GM19099 (cell line): ENCODE data around the gene THBS3.

Source experiments
- POLR2A ChIP-seq: IDR thresholded peaks from 3 replicates; pipeline ENCODE4 v1.6.1; 2011; ENCODE audit warnings: low read depth; ENCODE audit not compliant: insufficient read length; ENCODE audit errors: extremely low read depth

THBS3 gene

GRCh38 chr1:155244368-155245162 is 36.9 kb upstream of the THBS3 start:
- peak; percentile 97 for TF ChIP-seq POLR2A

- no peak for TF ChIP-seq POLR2A
Measured at GRCh38 chr1:155242805-155243358, 35.2 kb upstream of the THBS3 start.

DNA sequence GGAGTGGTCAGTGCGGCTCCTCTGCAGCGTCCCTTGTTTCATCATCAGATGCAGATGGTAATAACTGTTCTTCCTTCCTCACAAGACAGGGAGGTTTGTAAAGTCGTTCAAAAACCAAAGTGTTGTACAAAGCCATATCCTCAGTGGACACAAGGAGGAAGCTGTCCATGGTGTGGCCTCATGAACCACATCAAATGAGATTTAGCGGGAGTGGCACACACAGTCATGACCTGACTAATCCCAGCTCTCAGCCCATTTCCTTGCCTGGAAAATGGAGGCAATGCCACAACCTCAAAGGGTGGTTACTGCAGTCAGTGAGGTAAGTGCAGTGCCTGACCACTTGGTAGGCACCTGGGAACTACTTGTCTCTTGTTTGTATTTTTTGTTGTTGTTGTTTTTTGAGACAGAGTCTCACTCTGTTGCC is 34.2 kb upstream of the THBS3 start:
- no peak for TF ChIP-seq POLR2A

DNA sequence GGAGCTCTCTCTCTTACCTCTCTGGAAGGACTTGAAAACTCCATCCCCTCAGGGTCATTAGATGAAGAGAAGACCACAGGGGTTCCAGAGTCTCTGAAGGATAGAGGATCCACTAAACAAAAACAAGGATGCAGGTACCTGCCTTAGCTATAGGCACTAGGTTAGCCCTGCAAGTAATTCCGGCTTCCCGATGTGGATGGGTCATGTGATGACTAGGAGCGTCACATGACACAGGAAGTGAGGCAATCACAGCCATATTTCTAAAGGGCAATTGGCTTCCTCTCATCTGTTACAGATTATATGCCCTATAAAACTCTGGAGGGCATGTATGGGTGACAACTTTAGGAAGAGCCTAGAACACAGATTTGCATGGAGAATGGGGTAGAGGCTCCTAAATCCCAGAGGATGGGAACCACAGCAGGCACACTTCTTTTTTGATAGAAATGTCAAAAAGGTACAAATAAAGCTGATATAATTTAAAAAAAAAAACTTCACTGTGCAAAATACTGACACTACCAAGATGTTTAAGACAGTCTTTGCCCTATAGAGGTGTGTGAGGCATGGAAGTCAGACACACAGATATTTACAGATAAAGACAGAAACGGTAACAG is 33.5 kb upstream of the THBS3 start:
- TF ChIP-seq POLR2A = peak; percentile 20

DNA sequence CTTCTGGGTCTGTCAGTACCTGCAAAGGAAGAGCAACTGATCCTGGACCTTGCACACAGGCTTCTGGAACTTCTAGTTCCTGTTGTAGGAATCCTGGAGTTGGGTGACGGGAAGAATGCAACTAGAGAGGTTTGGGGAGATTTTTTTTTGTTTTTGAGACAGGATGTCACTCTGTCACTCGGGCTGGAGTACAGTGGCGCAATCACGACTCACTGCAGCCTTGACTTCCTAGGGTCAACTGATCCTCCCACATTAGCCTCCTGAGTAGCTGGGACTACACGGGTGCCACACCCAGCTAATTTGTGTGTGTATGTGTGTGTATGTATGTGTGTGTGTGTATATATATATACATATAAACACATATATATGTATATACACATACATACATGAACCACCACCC is 28.8 kb upstream of the THBS3 start:
- TF ChIP-seq POLR2A = no peak

GRCh38 chr1:155228096-155228427 is 20.4 kb upstream of the THBS3 start:
- TF ChIP-seq POLR2A = no peak

DNA sequence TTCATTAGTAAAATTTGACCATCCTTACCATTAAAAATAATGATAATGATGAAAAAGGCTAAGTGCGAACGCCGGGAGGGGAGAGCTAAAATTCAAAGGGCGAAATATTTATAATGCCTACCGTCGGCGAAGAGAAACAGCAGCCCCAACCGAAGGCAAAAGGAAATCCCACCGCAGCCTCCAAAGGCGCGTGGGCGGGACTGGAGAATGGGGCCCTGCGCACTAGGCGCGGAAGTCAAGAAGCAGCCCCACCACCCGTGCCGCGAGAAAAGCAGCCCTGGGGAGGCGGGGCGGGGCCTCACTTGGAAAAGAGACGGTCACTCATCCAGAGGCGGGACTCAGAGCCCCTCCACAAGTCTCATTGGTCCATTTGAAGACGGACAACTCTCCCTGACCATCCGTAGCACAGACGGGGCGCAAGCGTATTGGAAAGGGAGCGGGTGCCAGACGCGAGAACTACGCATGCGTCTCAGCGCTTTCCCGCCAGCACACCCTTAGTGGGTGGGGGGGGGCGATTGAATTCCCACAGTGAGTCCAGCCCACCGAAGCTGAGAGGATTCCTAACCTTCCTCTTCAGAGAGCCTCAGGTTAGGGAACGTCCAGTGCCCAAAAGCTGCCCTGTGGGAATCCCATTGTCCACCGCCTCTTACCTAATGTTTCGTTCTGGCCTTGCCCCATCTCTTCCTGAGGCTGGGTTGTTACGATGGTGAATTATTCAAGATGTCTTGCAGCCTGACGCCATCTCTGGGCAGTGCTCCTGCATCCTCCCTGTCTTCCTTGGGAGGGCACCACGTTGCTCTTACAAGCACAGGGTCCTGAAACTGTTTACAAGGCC is 19.8 kb upstream of the THBS3 start:
- TF ChIP-seq POLR2A = peak; percentile 78

GRCh38 chr1:155226910-155227260 is 19.2 kb upstream of the THBS3 start:
- TF ChIP-seq POLR2A = no peak

DNA sequence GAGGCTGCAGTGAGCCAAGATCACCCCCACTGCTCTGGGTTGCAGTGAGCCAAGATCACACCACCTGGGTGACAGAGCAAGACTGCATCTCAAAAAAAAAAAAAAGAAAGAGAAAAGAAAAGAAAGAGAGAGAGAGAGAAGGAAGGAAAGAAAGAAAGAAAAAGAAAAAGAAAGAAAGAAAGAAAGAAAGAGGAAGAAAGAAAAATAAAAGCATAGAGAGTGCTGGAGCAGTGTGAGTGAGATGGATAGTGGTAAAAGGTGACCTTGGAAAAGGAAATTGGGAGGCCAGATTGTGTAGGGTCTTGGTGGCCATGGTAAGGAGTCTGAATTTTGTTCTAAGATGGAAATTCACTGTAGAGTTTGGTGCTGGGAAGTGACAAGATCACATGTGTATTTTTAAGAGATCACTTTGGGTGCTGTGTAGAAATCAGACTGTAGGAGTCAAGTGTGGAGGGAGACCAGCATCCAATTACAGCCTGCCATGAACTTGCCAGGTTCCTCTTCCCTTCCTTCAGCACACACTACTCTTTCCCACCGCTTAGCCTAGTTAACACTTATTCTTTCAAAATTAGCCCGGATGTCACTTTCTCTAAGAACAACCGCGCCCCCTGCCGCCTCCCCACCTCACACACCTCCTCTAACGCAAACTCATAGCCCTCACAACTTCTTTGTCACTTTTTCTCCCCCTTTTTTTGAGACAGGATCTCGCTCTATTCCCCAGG is 18.7 kb upstream of the THBS3 start:
- TF ChIP-seq POLR2A = no peak

DNA sequence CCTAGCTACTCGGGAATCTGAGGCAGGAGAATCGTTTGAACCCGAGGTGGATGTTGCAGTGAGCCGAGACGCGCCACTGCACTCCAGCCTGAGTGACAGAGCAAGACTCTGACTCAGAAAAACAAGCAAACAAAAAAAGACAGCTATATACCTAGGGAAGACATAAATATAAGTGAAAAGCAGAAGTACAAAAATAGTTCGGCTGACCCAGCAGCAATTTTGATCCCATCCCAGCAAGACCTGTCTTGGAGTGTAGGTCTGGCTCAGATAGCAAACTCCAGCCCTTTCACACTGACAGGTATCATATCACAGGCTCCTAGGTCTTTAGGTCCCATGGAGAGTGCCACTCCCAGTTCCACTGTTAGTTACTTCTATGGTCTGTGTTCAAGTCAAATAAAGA is 15.3 kb upstream of the THBS3 start:
- no peak for TF ChIP-seq POLR2A

DNA sequence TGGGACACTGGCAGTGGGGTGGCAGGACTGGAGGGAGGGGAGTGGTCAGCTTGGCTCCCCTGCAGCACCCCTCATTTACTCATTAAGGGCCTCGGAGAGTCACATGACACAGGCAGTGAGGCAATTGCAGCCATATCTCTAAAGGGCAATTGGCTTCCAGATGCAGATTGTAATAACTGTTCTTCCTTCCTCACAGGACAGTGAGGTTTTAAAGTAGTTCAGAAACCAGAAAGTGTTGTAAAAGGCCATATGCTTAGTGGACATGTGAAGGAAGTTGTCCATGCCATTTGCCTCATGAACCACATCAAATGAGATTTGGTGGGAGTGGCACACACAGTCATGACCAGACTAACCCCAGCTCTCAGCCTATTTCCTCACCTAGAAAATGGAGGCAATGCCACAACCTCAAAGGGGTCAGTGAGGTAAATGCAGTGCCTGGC is 11.9 kb upstream of the THBS3 start:
- no peak for TF ChIP-seq POLR2A

- no peak for TF ChIP-seq POLR2A
Measured at GRCh38 chr1:155218854-155219591, 11.3 kb upstream of the THBS3 start.

DNA sequence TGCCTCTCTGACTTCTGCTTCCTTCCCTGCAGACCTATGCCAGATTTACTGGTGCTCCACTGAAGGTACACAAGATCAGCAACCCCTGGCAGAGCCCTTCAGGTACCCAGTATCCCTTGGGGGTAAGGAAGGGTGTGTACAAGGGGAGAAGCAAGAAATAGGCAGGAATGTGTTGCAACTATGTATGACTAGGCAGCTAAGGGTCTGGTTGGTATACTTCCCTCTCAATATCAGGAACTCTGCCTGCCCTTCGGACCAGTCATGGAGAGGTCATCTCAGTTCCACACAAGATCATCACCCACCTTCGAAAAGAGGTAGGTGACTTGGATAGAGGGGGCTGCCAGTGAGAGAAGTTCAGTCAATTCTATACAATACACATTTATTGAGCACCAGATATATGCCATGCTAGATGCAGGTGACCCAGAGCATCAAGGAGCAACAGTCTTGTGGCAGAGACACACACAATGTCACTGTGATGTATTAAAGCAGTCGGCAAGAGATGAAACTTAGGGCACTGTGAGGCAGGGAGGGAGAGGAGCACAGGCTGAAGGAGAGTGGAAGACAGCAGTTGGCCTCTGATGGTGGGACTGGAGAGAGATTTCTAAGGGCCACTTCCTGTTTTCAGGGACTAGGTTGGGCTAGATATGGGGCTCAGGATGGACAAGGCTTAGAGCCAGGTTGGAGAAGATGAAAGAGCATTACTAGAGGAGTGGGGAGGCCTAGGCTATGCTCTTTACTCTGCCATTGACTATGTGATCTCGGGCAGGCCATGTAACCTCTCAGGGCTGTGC is 2.8 kb upstream of the THBS3 start:
- TF ChIP-seq POLR2A = no peak

DNA sequence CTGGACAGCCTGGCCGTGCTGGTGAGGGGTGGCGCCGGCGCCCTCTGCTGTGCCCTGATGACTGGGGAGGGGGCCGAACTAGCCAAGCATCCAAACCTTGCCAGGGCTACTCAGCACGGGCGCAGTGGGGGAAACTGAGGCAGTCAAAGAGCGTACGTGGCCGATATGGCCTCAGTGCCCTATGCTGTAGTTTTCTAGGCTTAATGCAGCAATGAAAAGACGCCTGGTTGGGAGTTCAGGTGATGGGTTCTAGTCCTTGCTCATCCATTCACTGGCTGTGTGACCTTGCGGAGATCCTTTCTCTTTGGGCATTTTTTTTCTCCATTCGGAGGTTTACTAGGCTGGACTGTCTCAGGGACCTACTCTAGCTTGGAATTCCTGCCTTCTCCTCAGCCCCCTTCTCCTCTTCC is 1.6 kb upstream of the THBS3 start:
- no peak for TF ChIP-seq POLR2A
